H1 (cell line): Measurements from ENCODE around the gene NDUFS8.

Experiments
- ATF3 ChIP-seq: IDR thresholded peaks from 2 replicates; pipeline ENCODE4 v1.6.1; 2011; ENCODE audit warnings: low read depth, mild to moderate bottlenecking, low read length; ENCODE audit not compliant: insufficient read depth
- CTCF ChIP-seq, 3 experiments: IDR thresholded peaks; 1 replicate in 2 of 3; 2 replicates in 1 of 3; pipeline versions ENCODE4 v1.5.1 to v1.6.1; 2011; ENCODE audit warnings: low read length in 3 of 3, mild to moderate bottlenecking in 3 of 3, inconsistent platforms in 2 of 3, low read depth in 1 of 3, moderate library complexity in 1 of 3; ENCODE audit not compliant: insufficient read depth in 1 of 3; ENCODE audit errors: control extremely low read depth in 1 of 3
- FOSL1 ChIP-seq: IDR thresholded peaks from 2 replicates; pipeline ENCODE4 v1.6.1; 2011; ENCODE audit warnings: mild to moderate bottlenecking, low read depth, low read length, moderate library complexity; ENCODE audit not compliant: insufficient read depth
- HDAC2 ChIP-seq, 2 experiments: fragments of 300-600 bp in 1 of 2; sonication (generic) in 1 of 2; IDR thresholded peaks; 2 replicates each; pipeline ENCODE4 v1.6.1; 2011 to 2012; ENCODE audit warnings: low read depth in 2 of 2, low read length in 2 of 2, mild to moderate bottlenecking in 2 of 2, moderate library complexity in 2 of 2, borderline replicate concordance in 1 of 2, inconsistent platforms in 1 of 2
- NRF1 ChIP-seq: IDR thresholded peaks from 2 replicates; pipeline ENCODE4 v1.6.1; 2011; ENCODE audit warnings: mild to moderate bottlenecking, low read depth, low read length, improper control_type of control experiment
- RAD21 ChIP-seq, 2 experiments: IDR thresholded peaks in 1 of 2; conservative IDR thresholded peaks in 1 of 2; 2 replicates each; pipeline ENCODE4 v1.6.1; 2011; ENCODE audit warnings: low read depth in 2 of 2, low read length in 2 of 2, improper control_type of control experiment in 1 of 2, inconsistent platforms in 1 of 2, mild to moderate bottlenecking in 1 of 2, moderate library complexity in 1 of 2
- TAF7 ChIP-seq: optimal IDR thresholded peaks from 2 replicates; pipeline ENCODE3; 2011; ENCODE audit warnings: low read depth, mild to moderate bottlenecking, inconsistent platforms, low read length, moderate library complexity, borderline replicate concordance

- no peak for TF ChIP-seq HDAC2 (IDR thresholded peaks at IDR 0.05; ENCODE audit: borderline replicate concordance in 1 of 2, low read depth in 2 of 2, low read length in 2 of 2)
- no peak for TF ChIP-seq CTCF (IDR thresholded peaks at IDR 0.05; ENCODE audit: control extremely low read depth in 1 of 3, insufficient read depth in 1 of 3, low read depth in 1 of 3, low read length in 3 of 3)
- TF ChIP-seq FOSL1: no peak
- TF ChIP-seq RAD21 (IDR thresholded peaks at IDR 0.05 in 1 of 2, conservative IDR thresholded peaks at IDR 0.05 in 1 of 2; ENCODE audit: low read depth in 2 of 2, low read length in 2 of 2): no peak
- TF ChIP-seq ATF3: no peak
- TF ChIP-seq NRF1: no peak
- TF ChIP-seq TAF7: no peak
These were observed 21.0 kb downstream of the NDUFS8 start for GRCh38 chr11:68051191-68052136.
